Measurements from ENCODE around the gene DTNBP1. TPM values are rescaled to one million over a fixed set of nuclear protein-coding genes. Genes with fewer than 3 reads are reported as not detected.

DTNBP1 gene
- total and polyA plus RNA-seq, 4 donors, result 26.2 to 37.1 (median 27.6) TPM

DNA sequence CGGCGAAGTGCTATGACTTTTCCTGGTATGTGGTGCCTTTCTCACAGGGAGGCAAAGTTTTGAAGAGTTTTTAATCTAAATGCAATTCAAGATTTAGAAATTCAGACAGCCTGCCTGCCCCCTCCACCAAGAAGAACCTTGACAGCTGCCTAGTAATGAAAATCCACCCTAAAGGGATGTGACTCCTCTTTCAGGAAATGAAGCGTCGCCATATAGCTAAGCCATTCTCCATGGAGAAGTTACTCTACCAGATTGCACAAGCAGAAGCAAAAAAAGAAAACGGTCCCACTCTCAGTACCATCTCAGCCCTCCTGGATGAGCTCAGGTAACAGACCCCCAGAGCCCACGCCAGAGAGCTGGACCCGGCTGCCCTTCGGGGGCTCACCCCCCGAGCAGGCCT, 150.1 kb downstream of the DTNBP1 start:
- 91 to 92% methylated on average over 9 of the region's 9 CpGs for WGBS, 2 donors
- H3K9me3 ChIP-seq (ENCODE audit: control insufficient read depth, low read length), result no peaks in the 10 kb centered on the region
- no peaks in the 10 kb centered on the region for H3K4me1 ChIP-seq (ENCODE audit: control insufficient read depth in 1 of 2, insufficient read depth in 2 of 2, low read length in 2 of 2)
- H3K27ac ChIP-seq (ENCODE audit: low read depth in 1 of 2, low read length in 2 of 2), result no peak overlapping the region
- intact Hi-C loops (cut with DNase I), result no loop called here
- no peak overlapping the region for H3K4me3 ChIP-seq (ENCODE audit: low read length in 2 of 2)
- DNase-seq (no peak), ATAC-seq (ENCODE audit: low FRiP score) (no peak)
- peaks cover 0 to 7% of the 10 kb centered on the region in 2 donors for H3K36me3 ChIP-seq (ENCODE audit: control insufficient read depth in 1 of 2, insufficient read depth in 2 of 2, low read length in 1 of 2)
- H3K27me3 ChIP-seq (ENCODE audit: control insufficient read depth in 1 of 2, insufficient read depth in 2 of 2, low read length in 1 of 2), result no peaks in the 10 kb centered on the region

DNA sequence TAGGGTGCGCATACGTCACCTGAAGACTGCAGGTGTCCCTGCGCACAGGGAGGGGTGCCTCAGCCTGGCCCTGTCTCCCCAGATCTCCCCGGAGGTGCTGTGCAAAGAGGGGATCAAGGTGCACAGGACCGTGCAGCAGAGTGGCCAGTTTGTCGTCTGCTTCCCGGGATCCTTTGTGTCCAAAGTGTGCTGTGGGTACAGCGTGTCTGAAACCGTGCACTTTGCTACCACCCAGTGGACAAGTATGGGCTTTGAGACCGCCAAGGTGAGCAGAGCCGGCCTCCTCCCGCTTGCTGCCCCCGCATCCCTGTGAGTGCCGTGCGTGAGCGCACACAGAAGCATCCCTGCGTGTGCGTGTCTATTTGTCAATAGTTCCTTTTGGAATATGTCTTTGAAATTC, 150.7 kb downstream of the DTNBP1 start:
- Histone ChIP-seq H3K4me3 (ENCODE audit: low read length in 2 of 2) (no peak overlapping the region), H3K27ac (ENCODE audit: low read depth in 1 of 2, low read length in 2 of 2) (no peak overlapping the region), H3K27me3 (ENCODE audit: control insufficient read depth in 1 of 2, insufficient read depth in 2 of 2, low read length in 1 of 2) (no peaks in the 10 kb centered on the region), H3K4me1 (ENCODE audit: control insufficient read depth in 1 of 2, insufficient read depth in 2 of 2, low read length in 2 of 2) (no peaks in the 10 kb centered on the region), H3K36me3 (ENCODE audit: control insufficient read depth in 1 of 2, insufficient read depth in 2 of 2, low read length in 1 of 2) (peaks cover 0 to 6% of the 10 kb centered on the region in 2 donors), H3K9me3 (ENCODE audit: control insufficient read depth, low read length) (no peaks in the 10 kb centered on the region)
- ATAC-seq (ENCODE audit: low FRiP score) (no peak), DNase-seq (peak in 1 of 2 donors; percentile 65)
- intact Hi-C loops (cut with DNase I), result no loop called here
- 86 to 88% methylated on average over 18 of the region's 18 CpGs for WGBS, 2 donors

DNA sequence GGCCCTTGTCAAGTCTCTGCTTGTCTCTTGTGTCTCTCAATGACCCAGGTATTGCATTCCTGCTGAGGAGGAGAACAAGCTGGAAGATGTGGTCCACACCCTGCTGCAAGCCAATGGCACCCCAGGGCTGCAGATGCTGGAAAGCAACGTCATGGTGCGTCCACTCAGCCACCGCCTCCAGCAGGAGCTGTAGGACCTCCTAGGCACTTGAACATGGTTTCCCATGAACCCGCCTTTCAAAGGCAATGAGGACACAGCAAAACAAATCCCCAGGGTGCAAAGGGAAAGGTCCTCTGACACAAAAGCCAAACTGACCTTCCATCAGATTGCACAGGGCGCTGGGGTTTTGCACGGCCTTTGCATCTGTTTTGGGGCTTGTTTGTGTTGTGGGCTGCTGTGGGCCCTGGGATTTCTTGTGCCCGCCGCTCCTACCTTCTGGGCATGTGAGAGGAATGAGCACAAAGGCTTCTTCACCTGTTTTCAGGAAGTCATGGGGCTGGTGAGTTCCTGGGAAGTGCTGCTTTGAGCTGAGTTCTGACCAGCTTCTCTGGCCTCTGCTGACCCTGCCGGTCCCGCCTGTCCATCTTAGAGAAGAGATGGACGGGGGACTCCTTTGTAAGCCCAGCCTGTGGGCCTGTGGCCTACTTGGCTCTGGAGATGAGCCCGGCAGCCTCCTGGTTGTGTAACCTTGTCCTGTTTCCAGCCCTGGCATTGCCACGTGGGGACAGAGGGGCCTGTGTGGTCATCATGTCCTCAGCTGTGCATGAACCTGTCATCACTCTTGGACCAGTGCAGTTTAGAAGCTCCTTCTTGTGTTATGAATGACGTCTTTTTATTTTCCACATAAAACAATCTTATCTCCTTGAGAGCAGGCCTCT, 151.3 kb downstream of the DTNBP1 start:
- intact Hi-C loops (cut with DNase I), result no loop called here
- Histone ChIP-seq H3K27me3 (ENCODE audit: control insufficient read depth in 1 of 2, insufficient read depth in 2 of 2, low read length in 1 of 2) (no peaks in the 10 kb centered on the region), H3K27ac (ENCODE audit: low read depth in 1 of 2, low read length in 2 of 2) (no peak overlapping the region), H3K4me1 (ENCODE audit: control insufficient read depth in 1 of 2, insufficient read depth in 2 of 2, low read length in 2 of 2) (no peaks in the 10 kb centered on the region), H3K4me3 (ENCODE audit: low read length in 2 of 2) (no peak overlapping the region), H3K36me3 (ENCODE audit: control insufficient read depth in 1 of 2, insufficient read depth in 2 of 2, low read length in 1 of 2) (peaks cover 0 to 6% of the 10 kb centered on the region in 2 donors), H3K9me3 (ENCODE audit: control insufficient read depth, low read length) (no peaks in the 10 kb centered on the region)
- WGBS, 2 donors, result 82 to 85% methylated on average over 14 of the region's 14 CpGs
- DNase-seq (no peak), ATAC-seq (ENCODE audit: low FRiP score) (no peak)

DNA sequence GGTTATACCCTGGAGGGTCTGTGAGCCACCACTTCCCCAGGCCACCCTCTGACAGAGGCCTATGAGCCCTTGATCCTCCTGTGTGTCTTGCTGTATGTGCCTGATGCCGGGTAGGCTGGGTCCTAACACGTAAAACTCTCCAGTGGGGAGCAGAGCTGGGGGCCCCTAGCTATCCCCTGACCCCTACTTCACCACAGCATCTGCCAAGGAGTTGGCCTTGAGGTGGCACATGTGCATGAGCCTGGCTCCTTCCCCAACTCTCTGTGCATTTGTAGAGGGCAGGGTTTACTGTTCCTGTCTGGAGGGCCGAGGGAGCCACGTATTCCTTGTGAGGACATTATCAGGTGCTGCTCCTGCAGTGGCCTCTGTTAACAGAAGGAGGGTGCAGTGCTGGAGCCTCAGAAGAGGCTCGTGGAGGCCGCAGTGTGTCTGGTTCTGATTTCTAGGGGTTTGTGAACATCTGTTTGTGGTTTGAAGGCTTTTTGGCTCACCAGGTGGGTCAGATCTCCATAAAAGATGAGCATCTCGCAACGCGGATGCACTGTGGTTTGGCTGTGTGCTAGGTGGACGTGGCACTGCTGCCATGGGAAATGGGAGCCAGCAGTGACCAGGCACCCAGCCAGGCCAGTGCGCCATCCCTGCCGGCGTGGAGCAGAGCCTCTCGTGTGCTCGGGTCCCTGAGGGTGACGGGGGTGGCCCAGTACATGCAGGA, 152.1 kb downstream of the DTNBP1 start:
- no peaks in the 10 kb centered on the region for H3K9me3 ChIP-seq (ENCODE audit: control insufficient read depth, low read length)
- H3K27me3 ChIP-seq (ENCODE audit: control insufficient read depth in 1 of 2, insufficient read depth in 2 of 2, low read length in 1 of 2), result no peaks in the 10 kb centered on the region
- intact Hi-C loops (cut with DNase I), result no loop called here
- ATAC-seq (ENCODE audit: low FRiP score) (no peak), DNase-seq (no peak)
- peaks cover 0 to 6% of the 10 kb centered on the region in 2 donors for H3K36me3 ChIP-seq (ENCODE audit: control insufficient read depth in 1 of 2, insufficient read depth in 2 of 2, low read length in 1 of 2)
- WGBS, 2 donors, result 77 to 84% methylated on average over 16 of the region's 16 CpGs
- no peaks in the 10 kb centered on the region for H3K4me1 ChIP-seq (ENCODE audit: control insufficient read depth in 1 of 2, insufficient read depth in 2 of 2, low read length in 2 of 2)
- H3K27ac ChIP-seq (ENCODE audit: low read depth in 1 of 2, low read length in 2 of 2), result no peak overlapping the region
- no peak overlapping the region for H3K4me3 ChIP-seq (ENCODE audit: low read length in 2 of 2)

DNA sequence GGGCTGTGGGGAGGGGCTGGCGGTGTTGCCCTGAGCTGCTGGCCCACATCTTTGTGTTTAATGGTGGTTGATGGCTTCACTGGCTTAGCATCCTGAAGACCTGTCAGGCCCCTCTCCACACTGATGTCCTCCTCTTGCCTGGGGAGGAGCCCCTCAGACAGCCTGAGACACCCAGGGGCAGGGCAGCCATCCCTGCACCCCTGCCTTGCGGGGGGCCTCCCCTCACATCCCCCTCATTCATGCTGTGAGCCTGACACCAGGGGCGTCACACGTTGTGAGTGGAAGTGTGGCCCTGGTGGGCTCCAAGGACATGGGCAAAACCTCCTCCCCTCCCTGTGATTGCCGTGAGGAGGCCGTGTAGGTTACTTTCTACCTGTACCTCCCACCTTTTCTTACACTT, 152.7 kb downstream of the DTNBP1 start:
- DNase-seq (peak in 1 of 2 donors; percentile 48), ATAC-seq (ENCODE audit: low FRiP score) (no peak)
- Histone ChIP-seq H3K27ac (ENCODE audit: low read depth in 1 of 2, low read length in 2 of 2) (no peak overlapping the region), H3K4me1 (ENCODE audit: control insufficient read depth in 1 of 2, insufficient read depth in 2 of 2, low read length in 2 of 2) (no peaks in the 10 kb centered on the region), H3K36me3 (ENCODE audit: control insufficient read depth in 1 of 2, insufficient read depth in 2 of 2, low read length in 1 of 2) (peaks cover 0 to 6% of the 10 kb centered on the region in 2 donors), H3K27me3 (ENCODE audit: control insufficient read depth in 1 of 2, insufficient read depth in 2 of 2, low read length in 1 of 2) (no peaks in the 10 kb centered on the region), H3K4me3 (ENCODE audit: low read length in 2 of 2) (no peak overlapping the region), H3K9me3 (ENCODE audit: control insufficient read depth, low read length) (no peaks in the 10 kb centered on the region)
- 95% methylated on average over 6 of the region's 6 CpGs for WGBS, 2 donors
- intact Hi-C loops (cut with DNase I), result no loop called here

DNA sequence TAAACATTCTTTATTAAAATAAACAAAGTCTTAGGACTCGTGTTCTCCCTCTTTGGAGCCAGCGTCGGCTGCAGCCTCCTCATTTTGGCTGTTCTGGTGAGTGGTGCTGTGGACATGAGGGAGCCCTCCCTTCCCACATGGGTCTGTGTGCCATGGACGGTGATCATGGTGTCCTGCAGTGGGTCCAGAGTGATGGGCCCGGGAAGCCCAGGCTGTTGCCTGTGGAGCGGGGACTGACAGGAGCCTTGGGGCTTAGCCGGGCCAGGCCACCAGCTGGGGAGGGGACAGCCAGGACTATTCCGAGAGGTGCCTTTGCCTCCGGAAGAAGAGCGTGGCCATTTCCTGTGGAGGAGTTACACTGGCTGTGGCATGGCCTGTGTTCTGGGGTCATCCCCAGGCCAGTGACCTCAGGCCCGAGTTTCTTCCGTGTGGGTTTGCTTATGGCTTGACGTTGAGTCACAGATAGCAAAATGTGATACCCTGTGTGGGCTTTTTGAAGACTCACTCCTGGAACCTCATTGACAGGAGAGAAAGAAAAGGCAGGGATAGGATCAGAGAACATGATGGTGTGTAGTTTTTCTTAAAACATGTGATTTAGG, 153.4 kb downstream of the DTNBP1 start:
- no peak overlapping the region for H3K27ac ChIP-seq (ENCODE audit: low read depth in 1 of 2, low read length in 2 of 2)
- peak in 1 of 2 donors; percentile 61 for DNase-seq
- H3K9me3 ChIP-seq (ENCODE audit: control insufficient read depth, low read length), result no peaks in the 10 kb centered on the region
- no peaks in the 10 kb centered on the region for H3K4me1 ChIP-seq (ENCODE audit: control insufficient read depth in 1 of 2, insufficient read depth in 2 of 2, low read length in 2 of 2)
- no peak for ATAC-seq (ENCODE audit: low FRiP score)
- no peaks in the 10 kb centered on the region for H3K27me3 ChIP-seq (ENCODE audit: control insufficient read depth in 1 of 2, insufficient read depth in 2 of 2, low read length in 1 of 2)
- whole genome bisulfite sequencing, 2 donors, result 85 to 92% methylated on average over 13 of the region's 13 CpGs
- H3K4me3 ChIP-seq (ENCODE audit: low read length in 2 of 2), result no peak overlapping the region
- intact Hi-C loops (cut with DNase I), result loop anchor here (10.0 kb wide), 2 partner anchors 105 to 115 kb away; no protein-coding TSS in a partner anchor
- peaks cover 0 to 6% of the 10 kb centered on the region in 2 donors for H3K36me3 ChIP-seq (ENCODE audit: control insufficient read depth in 1 of 2, insufficient read depth in 2 of 2, low read length in 1 of 2)

- H3K4me1 ChIP-seq (ENCODE audit: control insufficient read depth in 1 of 2, insufficient read depth in 2 of 2, low read length in 2 of 2), result no peaks in the 10 kb centered on the region
- ATAC-seq (ENCODE audit: low FRiP score), result no peak
- H3K9me3 ChIP-seq (ENCODE audit: control insufficient read depth, low read length), result no peaks in the 10 kb centered on the region
- no peak overlapping the region for H3K4me3 ChIP-seq (ENCODE audit: low read length in 2 of 2)
- intact Hi-C loops (cut with DNase I), result loop anchor here (10.0 kb wide), 2 partner anchors 106 to 116 kb away; no protein-coding TSS in a partner anchor
- DNase-seq, result peak in 1 of 2 donors; percentile 51
- 94% methylated on average over 15 of the region's 15 CpGs for WGBS, 2 donors
- H3K36me3 ChIP-seq (ENCODE audit: control insufficient read depth in 1 of 2, insufficient read depth in 2 of 2, low read length in 1 of 2), result peaks cover 0 to 6% of the 10 kb centered on the region in 2 donors
- H3K27ac ChIP-seq (ENCODE audit: low read depth in 1 of 2, low read length in 2 of 2), result no peak overlapping the region
- H3K27me3 ChIP-seq (ENCODE audit: control insufficient read depth in 1 of 2, insufficient read depth in 2 of 2, low read length in 1 of 2), result no peaks in the 10 kb centered on the region
Measured at GRCh38 chr6:15508931-15509330, 153.9 kb downstream of the DTNBP1 start.

DNA sequence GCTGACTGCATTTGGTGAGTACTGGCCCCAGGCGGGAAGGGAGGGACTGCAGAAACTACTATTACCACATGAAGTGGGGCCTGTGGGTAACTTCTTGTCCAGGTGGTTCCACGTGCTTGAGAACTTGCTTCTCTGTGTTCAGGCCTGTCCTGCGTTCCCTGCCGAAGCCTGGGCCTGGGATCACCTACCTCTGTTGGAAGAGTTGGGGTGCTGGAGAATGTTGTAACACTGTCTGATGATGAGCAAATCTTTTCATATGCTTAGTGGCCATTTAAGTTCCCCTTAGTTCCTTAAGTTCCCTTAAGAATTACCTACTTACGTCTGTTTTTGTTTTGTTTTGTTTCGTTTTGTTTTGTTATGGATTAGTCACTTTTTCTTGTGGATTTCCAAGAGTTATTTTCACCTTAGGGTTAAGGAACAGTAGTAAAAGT, 154.4 kb downstream of the DTNBP1 start:
- H3K4me3 ChIP-seq (ENCODE audit: low read length in 2 of 2), result no peak overlapping the region
- peaks cover 0 to 4% of the 10 kb centered on the region in 2 donors for H3K36me3 ChIP-seq (ENCODE audit: control insufficient read depth in 1 of 2, insufficient read depth in 2 of 2, low read length in 1 of 2)
- H3K27me3 ChIP-seq (ENCODE audit: control insufficient read depth in 1 of 2, insufficient read depth in 2 of 2, low read length in 1 of 2), result no peaks in the 10 kb centered on the region
- DNase-seq (peak in 1 of 2 donors; percentile 36), ATAC-seq (ENCODE audit: low FRiP score) (no peak)
- intact Hi-C loops (cut with DNase I), result loop anchor here (10.0 kb wide), 2 partner anchors 106 to 116 kb away; no protein-coding TSS in a partner anchor
- no peaks in the 10 kb centered on the region for H3K9me3 ChIP-seq (ENCODE audit: control insufficient read depth, low read length)
- no peak overlapping the region for H3K27ac ChIP-seq (ENCODE audit: low read depth in 1 of 2, low read length in 2 of 2)
- no peaks in the 10 kb centered on the region for H3K4me1 ChIP-seq (ENCODE audit: control insufficient read depth in 1 of 2, insufficient read depth in 2 of 2, low read length in 2 of 2)
- 92 to 95% methylated on average over 6 of the region's 6 CpGs for WGBS, 2 donors
